GM19043 (cell line): Measurements from ENCODE around the gene GUCY1B1.

Experiments
- ATAC-seq: cut with Tn5 transposase; IDR thresholded peaks from one replicate; pipeline ENCODE4 v1.9.1; 2021; ENCODE audit warnings: low read depth; ENCODE audit not compliant: unreplicated experiment

GUCY1B1 gene

DNA sequence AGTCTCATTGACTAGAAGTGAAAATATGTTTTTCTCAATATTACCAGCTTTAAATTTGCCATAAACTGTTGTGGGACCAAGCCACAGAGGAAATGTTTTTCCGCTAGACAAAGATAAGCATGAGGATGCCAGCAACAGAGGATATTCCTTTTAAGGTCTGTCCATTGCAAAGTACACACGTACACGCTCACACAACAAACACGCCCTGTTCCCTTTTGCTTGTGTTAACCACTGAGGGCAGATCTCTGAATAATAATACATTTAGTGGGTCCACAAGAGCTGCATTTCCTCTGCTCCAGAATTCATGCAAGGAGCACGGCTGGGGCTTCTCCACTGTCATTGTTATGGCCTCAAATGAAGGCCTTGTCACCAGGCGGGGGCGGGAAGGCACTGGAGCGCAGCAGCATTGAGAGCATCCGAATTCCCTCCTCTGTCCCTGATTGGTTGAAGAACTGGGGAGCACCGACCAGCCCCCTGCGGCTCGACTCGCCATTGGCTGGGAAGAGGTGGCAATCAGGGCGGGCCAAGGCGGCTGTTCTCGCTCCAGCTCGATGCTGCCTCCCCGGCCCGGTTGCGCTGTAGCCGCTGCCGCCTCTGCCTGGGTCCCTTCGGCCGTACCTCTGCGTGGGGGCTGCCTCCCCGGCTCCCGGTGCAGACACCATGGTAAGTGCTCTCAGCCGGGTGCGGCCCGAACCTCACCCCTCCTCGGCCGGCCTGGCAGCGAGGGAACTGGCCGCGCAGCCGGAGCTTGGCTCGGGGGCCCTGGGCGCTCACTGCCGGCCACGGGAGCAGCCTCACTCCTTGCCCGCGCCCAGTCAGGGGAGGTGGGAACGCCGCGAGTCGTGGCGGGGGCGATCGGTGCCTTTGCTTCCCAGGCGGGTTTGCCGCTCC, at the start of gene GUCY1B1:
Gene GUCY1B1, plus strand, starts transcription at position 541 of the 891 bp plus-strand sequence. Its CDS starts 120 bp downstream, at position 661.
- peak; percentile 93 for ATAC-seq

DNA sequence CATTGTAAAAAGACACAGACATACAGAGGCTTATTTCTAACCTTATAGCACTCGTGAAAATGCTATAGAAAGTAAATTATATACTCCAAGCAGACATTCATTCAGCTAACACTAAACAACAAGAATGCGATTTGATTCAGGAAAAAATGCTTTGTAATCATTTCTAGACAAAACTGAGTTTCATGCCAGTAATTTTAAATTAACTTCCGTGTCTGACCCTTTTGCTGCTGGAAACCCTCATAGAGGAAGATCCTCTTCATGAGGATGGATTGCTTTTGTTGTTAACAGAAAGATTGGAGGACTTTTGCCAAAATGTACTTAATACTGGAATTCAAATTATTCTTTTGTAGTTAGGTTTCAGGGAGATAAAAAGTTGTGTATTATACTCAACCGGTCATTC, 48.9 kb upstream of the GUCY1B1 start:
- no peak for ATAC-seq

DNA sequence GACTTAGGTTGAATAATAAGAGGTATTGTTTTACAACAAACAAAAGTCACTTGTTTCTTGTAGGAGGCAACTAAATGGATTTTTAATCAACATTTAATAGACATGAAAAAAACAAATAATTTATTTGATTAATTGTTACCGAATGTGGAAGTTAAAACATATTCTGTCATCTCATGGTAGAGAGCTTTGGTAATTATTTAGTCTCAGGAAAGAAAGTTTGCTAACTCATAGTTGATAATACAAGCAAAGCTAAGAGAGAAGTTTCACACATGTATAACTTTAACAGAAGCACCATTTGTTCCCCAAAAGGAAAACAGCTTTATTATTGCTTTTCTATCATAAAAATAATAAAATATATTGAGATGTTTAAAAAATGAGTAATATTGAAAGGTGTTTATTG, 47.3 kb upstream of the GUCY1B1 start:
- ATAC-seq: no peak

DNA sequence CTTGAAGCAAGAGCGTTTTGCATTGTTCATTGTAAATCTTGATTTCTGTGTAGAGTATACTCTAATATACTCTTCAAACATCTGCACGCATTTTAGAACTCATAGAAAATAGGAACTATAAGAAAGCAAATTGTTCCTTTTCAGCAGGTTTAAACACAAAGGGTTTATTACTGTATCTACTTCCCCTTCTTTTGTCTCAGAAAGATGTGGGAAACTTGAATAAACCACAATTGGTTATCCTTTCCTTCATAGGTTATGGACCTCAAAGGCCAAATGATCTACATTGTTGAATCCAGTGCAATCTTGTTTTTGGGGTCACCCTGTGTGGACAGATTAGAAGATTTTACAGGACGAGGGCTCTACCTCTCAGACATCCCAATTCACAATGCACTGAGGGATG, 46.0 kb upstream of the GUCY1B1 start:
- ATAC-seq: no peak

DNA sequence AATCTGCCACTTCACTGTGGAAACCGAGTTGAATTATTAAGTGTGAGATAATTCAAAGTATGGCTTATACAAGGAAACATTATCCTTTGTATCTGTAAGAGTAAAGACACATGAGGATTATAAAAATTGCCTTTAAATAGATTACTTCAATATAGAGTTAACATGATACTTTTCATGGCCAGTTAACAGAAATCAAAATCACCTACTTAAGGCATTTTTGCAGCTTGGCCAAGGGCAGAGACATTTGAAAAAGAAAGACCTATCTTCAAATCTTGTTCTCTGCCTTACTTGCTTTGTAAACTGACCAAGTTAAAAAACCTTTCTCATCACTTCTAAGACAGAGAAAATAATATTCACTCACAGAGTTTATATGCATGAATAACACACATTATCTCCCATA, 44.9 kb upstream of the GUCY1B1 start:
- no peak for ATAC-seq

DNA sequence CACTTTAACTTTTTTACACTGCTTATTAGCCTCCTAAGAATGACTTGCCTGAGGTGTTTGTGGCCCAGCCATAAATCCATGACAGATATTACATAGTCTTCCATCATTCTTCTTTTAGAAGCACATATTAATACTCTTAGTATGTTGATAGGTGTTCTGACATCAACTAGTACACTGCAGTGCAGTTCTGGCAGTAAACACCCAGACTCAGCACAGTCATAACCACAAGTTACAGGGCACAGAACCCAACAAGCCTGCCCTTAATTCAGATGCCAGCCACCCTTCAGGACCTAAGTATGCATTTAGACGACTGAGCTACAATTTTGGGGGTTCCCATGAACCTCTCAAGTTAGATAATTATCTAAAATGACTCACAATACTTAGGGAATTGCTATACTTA, 36.5 kb upstream of the GUCY1B1 start:
- no peak for ATAC-seq

DNA sequence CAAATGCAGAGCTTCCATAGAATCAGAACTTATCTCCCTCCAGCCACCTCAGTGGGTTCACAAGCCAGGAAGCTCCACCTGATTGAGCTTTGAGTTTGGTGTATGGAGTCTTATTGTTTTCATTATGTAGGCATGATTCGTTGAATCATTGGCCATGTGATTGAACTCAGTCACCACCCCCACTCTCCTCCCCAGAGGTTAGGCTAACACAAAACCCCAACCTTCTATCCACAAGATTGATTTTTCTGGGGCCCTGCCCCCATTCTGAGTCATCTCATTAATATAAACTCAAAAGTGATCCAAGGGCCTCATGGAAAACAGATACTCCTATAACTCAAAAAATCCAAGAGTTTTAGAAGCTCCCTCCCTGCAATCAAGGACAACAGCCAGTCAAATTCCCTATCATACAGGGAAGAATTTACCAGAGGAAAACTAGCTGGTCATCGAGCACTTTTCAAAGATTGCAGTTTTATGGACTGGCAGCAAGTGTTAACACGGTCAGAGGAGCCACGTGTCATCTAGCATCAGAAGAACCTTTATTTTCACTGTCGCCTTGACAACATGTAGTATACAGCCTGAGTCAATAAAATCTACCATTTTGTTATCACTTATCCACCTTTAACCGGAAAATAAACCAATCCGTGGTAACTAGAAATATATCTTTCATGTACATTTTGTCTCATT, 35.9 kb upstream of the GUCY1B1 start:
- ATAC-seq: no peak

DNA sequence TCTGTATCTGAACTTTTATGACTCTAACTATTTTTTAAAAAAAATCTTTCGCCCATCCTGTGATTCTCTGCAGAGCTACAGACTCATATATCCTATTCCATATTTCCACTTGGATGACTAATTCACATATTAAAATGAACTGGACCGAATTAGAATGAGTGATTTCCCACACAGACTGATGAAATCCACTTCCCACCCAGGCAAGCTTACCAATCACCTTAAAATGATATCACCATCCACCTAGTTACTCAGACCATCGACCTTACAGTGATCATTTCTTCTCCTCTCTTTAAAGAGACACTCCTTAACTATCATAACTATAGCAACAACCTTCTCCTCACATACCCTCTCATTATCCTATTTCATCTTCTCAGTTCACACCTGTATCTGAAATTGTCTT, 34.1 kb upstream of the GUCY1B1 start:
- ATAC-seq: no peak

DNA sequence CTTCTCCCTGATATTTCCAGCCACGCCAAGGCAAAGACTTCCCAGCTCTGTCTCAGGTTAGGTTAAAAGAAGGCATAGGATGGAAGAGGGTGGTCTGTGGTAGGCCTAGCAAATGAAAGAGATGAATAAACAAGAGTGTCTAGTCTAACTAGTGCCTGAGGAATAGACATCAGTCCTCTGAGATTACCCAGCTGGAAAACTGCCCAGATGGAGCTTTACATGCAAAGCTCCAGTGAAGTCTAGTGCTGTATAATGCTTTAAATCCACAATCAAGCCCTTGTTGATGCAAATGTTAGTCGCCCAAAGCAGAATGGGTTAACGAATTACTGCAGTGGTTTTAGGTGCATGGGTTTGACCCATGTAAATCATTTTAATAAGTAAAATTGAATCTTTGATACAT, 24.8 kb upstream of the GUCY1B1 start:
- ATAC-seq: no peak

DNA sequence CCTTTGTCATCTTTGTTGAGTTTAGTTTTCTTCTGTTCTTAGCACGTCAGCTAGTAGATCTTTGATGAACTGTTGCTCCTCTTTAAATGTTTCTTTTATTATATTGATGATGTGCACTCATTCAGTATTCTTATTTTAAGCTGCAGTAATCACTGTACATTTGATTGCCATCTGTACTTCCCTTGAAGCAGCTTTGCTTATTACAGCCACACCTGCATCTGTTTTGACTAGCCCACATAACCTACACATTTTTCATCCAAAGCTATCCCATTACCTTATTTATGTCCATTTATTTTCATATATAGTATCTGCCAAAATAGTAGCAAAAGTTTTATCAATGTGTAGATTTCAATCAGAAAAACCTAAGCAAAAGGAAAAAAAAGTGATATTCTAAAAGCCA, 23.9 kb upstream of the GUCY1B1 start:
- ATAC-seq: no peak

DNA sequence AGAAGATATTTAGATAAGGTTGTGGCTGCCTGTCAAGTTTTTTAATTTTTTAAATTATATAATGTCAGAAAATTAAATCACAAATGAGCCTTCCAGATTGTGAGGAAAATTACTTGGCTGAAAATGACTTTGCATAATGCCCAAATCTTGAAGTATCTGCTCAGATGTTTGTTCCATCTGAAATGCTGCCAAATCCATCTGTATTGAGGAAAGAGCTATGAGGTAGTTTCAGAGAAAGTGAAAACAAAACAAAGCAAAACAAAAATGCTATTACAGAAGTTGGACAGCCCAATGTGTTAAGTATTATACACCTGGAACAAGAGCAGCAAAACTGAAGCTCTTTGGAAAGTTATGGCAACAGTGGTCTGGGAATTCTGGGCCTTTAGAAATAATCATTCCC, 23.3 kb upstream of the GUCY1B1 start:
- no peak for ATAC-seq

DNA sequence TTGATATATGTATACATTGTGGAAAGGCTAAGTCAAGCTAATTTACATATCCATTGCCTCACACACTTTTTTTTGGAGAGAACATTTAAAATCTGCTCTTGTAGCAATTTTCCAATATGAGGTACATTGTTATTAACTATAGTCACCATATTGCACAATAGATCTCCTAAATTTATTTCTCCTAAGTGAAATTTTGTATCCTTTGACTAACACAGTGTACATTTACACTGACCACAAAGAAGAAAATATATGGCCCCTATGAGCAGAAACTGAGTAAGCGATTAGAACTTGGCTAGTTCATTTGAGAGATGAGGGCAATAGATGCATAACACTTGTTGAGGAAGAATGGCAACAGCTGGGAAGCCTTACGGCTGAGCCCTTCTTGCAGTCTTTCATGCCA, 20.3 kb upstream of the GUCY1B1 start:
- ATAC-seq: no peak

DNA sequence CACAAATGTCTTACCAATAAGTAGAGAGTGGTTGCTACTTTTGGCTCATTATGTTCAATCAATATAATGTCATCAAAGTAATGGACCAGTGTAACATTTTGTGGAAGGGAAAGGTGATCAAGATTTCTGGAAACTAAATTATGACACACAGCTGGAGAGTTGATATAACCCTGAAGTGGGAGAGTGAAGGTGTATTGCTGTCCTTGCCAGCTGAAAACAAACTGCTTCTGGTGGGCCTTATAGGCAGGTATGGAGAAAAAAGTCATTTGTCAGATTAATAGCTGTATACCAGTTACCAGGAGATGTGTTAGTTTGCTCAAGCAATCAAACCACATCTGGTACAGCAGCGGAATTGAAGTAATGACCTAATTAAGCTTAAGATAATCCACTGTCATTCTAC, 17.3 kb upstream of the GUCY1B1 start:
- no peak for ATAC-seq

DNA sequence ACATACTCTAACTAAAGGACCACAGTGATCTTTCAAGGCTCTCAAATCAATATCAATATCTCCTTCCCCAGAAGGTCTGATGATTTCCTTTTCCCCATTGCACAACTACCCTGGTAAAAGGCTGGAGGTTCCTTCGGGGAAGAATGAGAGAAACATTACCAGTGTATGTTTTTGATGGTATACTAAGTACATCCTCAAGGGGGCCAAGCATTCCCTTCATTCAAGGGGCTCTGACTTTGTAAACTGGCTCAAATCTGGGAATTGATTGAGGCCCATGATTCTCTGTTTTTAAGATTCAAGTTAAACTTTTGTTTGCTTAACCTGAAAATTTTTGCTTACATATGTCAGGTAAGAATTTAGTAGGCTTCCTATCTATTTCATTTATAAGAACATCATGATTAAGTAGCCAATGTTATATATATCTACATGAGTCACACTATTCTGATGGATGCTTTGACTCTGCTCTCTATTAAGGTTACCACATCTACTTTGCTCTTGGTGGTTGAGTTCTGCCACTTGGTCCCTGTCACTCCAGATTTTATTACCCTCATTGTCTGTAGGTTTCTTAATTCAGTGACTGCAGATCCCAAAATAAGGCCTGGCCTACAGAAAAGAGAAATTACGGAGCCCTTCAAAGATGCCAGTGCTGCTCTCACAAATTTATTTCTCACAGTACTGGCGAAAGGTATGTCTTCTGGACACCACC, 16.4 kb upstream of the GUCY1B1 start:
- ATAC-seq: no peak

DNA sequence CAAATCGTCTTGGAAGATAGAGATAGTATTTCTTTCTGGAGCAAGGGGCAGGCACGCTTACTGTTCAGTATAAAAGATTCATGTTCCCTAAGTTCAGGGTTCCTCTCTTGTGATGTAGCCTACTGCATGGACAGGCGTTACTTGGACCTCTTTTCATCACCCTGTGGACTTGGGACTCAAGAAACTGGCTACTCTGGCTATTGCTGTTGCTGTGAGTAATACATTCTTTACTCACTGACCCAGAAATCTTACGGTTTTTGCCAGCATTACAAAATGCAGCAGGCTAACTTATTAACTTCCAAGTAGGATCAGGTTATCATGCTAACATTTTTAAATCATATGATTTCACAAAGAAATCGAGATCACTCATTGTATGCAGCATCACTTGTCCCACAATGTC, 12.8 kb upstream of the GUCY1B1 start:
- no peak for ATAC-seq

DNA sequence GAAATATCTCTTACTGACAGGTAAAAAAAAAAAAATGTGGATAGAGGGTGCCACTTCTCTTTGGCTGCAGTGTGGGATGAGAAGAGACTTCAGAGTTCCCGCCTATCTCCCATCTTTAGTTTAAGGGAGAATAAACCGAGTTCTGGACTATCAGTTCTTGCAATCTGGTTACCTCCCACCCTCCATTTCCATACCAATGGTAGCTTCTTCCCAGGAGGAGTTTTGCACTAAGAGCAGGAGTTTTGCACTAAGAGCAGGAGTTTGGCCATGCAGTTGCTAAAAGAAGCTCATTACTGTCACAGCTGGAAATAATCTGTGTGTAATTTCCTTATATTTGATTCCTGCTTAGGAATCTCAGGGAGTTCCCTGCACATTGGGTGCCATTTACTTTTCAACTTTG, 10.8 kb upstream of the GUCY1B1 start:
- no peak for ATAC-seq

DNA sequence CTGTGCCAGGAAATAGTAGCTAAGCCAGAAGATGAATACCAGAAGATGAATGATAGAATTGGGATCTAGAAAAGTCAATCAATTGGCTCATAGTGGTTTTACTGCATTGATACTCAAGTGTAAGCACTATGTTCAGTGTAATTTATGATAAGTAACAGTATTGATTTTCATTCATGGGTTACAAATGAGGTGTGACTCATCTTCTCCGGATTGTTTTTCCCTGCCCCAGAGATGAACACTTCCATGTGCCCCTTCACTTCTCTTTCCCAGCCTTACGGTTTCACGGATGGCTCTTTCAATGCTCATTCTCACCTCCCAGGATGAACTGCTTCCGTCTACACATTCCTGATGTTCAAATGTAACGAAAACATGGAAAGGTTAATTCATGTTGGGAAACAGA, 9.8 kb upstream of the GUCY1B1 start:
- no peak for ATAC-seq

DNA sequence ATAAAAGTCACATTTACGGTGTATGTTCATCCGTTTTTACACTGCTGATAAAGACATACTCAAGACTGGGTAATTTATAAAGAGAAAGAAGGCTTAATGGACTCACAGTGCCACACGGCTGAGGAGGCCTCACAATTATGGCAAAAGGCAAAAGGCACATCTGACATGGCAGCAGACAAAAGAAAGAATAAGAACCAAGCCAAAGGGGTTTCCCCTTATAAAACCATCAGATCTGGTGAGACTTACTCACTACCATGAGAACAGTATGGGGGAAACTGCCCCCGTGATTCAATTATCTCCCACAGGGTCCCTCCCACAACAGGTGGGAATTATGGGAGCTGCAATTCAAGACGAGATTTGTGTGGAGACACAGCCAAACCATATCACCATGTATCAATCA, 7.3 kb upstream of the GUCY1B1 start:
- ATAC-seq: no peak

DNA sequence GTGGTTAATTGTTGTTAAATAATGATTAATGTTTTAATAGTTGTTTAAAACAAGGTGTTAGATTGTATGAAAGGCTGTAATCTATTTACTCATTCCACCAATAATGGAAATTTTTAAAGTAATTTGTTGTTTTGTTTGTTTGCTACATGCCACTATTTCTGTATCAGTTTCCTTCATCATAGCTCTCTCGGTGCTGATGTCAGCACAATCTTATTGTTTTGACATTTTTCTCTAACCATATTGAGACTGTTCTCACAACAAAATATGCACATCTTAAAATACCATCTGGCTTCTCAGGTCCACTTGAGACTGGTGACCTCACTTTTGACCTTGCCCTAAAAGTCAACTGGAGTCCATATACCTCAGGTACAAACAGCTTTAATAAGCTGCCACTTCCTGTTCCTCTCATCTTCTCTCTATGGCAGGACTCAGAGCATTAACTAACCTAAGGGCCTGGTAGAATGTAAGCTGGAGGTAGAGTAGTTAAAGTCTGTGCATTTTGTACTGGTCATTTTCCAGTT, 1.0 kb upstream of the GUCY1B1 start:
- ATAC-seq: no peak

DNA sequence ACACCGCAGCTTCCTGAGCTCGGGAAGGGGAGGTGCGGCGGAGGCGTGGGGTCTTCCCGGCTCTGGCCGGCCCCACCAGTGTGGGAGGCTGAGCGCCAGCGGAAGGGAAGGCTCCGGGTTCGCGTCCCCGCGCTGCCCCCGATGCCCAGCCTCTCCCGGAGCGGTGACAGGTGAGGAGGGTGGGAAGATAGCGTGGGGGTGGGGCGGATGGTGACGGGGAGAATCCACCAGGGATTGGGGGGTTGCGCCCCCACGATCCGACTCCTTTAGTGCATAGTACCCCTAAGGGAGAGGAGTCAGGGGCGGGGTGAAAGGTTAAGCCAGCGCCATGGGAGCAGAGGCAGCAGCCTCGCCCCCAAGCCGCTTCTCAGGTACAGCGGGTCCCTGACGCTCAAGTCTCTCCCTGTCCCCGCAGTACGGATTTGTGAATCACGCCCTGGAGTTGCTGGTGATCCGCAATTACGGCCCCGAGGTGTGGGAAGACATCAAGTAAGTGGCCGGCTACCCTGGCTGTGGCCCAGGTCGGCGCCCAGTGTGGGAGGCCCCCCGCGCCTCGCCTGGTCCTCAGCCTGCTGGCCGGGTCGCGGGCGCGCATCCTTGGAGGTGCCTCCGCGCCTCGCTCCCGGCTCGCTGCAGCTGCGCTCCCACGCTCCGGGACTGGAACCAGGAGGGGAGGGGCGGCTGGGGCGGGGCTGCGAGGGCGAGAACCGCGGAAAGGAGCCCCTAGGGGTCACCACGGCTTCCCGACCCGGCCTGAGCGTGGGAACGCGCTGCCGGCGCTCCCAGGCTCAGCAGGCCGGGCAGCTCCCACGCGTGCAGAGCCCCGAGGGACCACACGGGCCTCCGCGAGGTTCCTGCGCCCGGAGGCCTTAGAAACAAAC, 791 bp downstream of the GUCY1B1 start:
- ATAC-seq: peak; percentile 26
